Fibroblast of skin of left quadriceps (primary cell): Measurements from ENCODE around the gene ZC2HC1B.
"Not testable (repeated sequence)": the region's sequence is repeated elsewhere in the genome, so short reads cannot be mapped to it uniquely, and the experiment has no call there.

Source experiments
- DNase-seq, 2 experiments: peaks; one replicate each; pipeline ENCODE4 v3.0.0-alpha.2; 2013; ENCODE audit warnings: low read depth in 2 of 2

Gene ZC2HC1B

GRCh38 chr6:143864234-143864633 is at the start of gene ZC2HC1B:
TSS of gene ZC2HC1B (plus strand) at chr6:143864474. CDS start at chr6:143864540, 66 bp downstream.
- no peak for DNase-seq

GRCh38 chr6:143817621-143818020 is 46.7 kb upstream of the ZC2HC1B start:
- DNase-seq: no peak

GRCh38 chr6:143821359-143821758 is 42.9 kb upstream of the ZC2HC1B start:
- DNase-seq: no peak

GRCh38 chr6:143822584-143823024 is 41.7 kb upstream of the ZC2HC1B start:
- DNase-seq: peak in 1 of 2 experiments; percentile 32

GRCh38 chr6:143823548-143823947 is 40.7 kb upstream of the ZC2HC1B start:
- no peak for DNase-seq

- no peak for DNase-seq
Observed at GRCh38 chr6:143828572-143828971, 35.7 kb upstream of the ZC2HC1B start.

GRCh38 chr6:143836150-143836549 is 28.1 kb upstream of the ZC2HC1B start:
- DNase-seq: no peak

- no peak for DNase-seq
Observed at GRCh38 chr6:143838395-143838794, 25.9 kb upstream of the ZC2HC1B start.

GRCh38 chr6:143839196-143839595 is 25.1 kb upstream of the ZC2HC1B start:
- no peak for DNase-seq

- no peak for DNase-seq
Observed at GRCh38 chr6:143840595-143841265, 23.5 kb upstream of the ZC2HC1B start.

- no peak for DNase-seq
Observed at GRCh38 chr6:143842461-143842901, 21.8 kb upstream of the ZC2HC1B start.

GRCh38 chr6:143842902-143843676 is 21.2 kb upstream of the ZC2HC1B start, which contains the start of gene LTV1:
TSS of gene LTV1 (plus strand) at chr6:143843338. CDS start at chr6:143843478, 140 bp downstream.
- DNase-seq: peak; percentile 92 to 93

- DNase-seq: no peak
Observed at GRCh38 chr6:143843677-143843999, 20.6 kb upstream of the ZC2HC1B start.

- DNase-seq: no peak
Observed at GRCh38 chr6:143844006-143844405, 20.3 kb upstream of the ZC2HC1B start.

- DNase-seq: no peak
Observed at GRCh38 chr6:143845033-143845432, 19.2 kb upstream of the ZC2HC1B start.

GRCh38 chr6:143851706-143852105 is 12.6 kb upstream of the ZC2HC1B start:
- DNase-seq: not testable (repeated sequence)

- DNase-seq: not testable (repeated sequence)
Observed at GRCh38 chr6:143855057-143855456, 9.2 kb upstream of the ZC2HC1B start.

GRCh38 chr6:143856762-143857161 is 7.5 kb upstream of the ZC2HC1B start:
- DNase-seq: not testable (repeated sequence)

- DNase-seq: no peak
Observed at GRCh38 chr6:143857651-143858050, 6.6 kb upstream of the ZC2HC1B start.

- no peak for DNase-seq
Observed at GRCh38 chr6:143859891-143860660, 4.2 kb upstream of the ZC2HC1B start.

GRCh38 chr6:143863771-143864170 is 503 bp upstream of the ZC2HC1B start:
- no peak for DNase-seq

GRCh38 chr6:143867236-143867635 is 3.0 kb downstream of the ZC2HC1B start:
- DNase-seq: peak in 1 of 2 experiments; percentile 4
